Breast epithelium (tissue), 4 donors: ENCODE results near the gene MYO3B. TPM values are rescaled to one million over a fixed set of nuclear protein-coding genes. Genes with fewer than 3 reads are reported as not detected.

ENCODE experiments used
- DNase-seq, 2 donors: peaks; one replicate each; pipeline ENCODE4 v3.0.0-alpha.2; 2019; ENCODE audit warnings: low spot score in 2 of 2
- H3K27ac ChIP-seq, 2 donors: fragments of 200-600 bp; sonication (generic) in 1 of 2; one replicate each; pipeline ENCODE4 v1.5.1; 2016 to 2019; ENCODE audit warnings: mild to moderate bottlenecking in 1 of 2
- H3K27me3 ChIP-seq, 2 donors: fragments of 200-600 bp; sonication (generic) in 1 of 2; one replicate each; pipeline versions ENCODE4 v1.5.1 to v1.6.0; 2017 to 2019; ENCODE audit warnings: control low read depth in 1 of 2, mild to moderate bottlenecking in 1 of 2
- H3K36me3 ChIP-seq: fragments of 200-600 bp; one replicate; pipeline ENCODE4 v1.5.1; 2019
- H3K4me1 ChIP-seq, 2 donors: fragments of 200-600 bp; sonication (generic); one replicate each; pipeline ENCODE4 v1.5.1; 2016 to 2019; ENCODE audit warnings: control low read depth in 1 of 2
- H3K4me3 ChIP-seq, 3 donors: fragments of 200-600 bp; sonication (generic); 1 replicate in 2 of 3; 2 replicates in 1 of 3; pipeline ENCODE4 v1.5.1; 2016 to 2019; ENCODE audit warnings: mild to moderate bottlenecking in 3 of 3, moderate library complexity in 2 of 3
- H3K9me3 ChIP-seq, 2 donors: fragments of 200-600 bp; sonication (generic) in 1 of 2; one replicate each; pipeline ENCODE4 v1.5.1; 2016 to 2019; ENCODE audit warnings: control low read depth in 1 of 2
- POLR2A ChIP-seq: fragments of 450-650 bp; IDR thresholded peaks from one replicate; pipeline ENCODE4 v1.6.1; 2016; ENCODE audit warnings: antibody characterized with exemption, mild to moderate bottlenecking, moderate library complexity
- POLR2AphosphoS5 ChIP-seq, 3 donors: sonication (generic); formaldehyde crosslinking; IDR thresholded peaks; one replicate each; pipeline ENCODE4 v1.6.1; 2017; ENCODE audit warnings: antibody characterized with exemption in 3 of 3
- intact Hi-C: fragments of 100-400 bp; cut with DNase I; formaldehyde crosslinking; loops from one replicate; pipeline ENCODE4 v1.15.1; 2023; ENCODE audit warnings: low total_unique reads
- total RNA-seq, 3 donors: library from RNA; depleted of rRNA; stranded (reverse); fragments of >200 nt; gene quantifications; one replicate each; pipeline ENCODE4 v1.1.0, GENCODE V29; 2016
- TF ChIP-seq, protein P1 (sequence below), 3 donors: fragments of 450-650 bp; IDR thresholded peaks; one replicate each; pipeline ENCODE4 v1.5.1; 2016 to 2017; ENCODE audit warnings: antibody characterized with exemption in 3 of 3, mild to moderate bottlenecking in 3 of 3, moderate library complexity in 3 of 3

Gene MYO3B
- total RNA-seq, 3 donors from 2014 or later, result 0.15 to 0.98 (median 0.16) TPM

DNA sequence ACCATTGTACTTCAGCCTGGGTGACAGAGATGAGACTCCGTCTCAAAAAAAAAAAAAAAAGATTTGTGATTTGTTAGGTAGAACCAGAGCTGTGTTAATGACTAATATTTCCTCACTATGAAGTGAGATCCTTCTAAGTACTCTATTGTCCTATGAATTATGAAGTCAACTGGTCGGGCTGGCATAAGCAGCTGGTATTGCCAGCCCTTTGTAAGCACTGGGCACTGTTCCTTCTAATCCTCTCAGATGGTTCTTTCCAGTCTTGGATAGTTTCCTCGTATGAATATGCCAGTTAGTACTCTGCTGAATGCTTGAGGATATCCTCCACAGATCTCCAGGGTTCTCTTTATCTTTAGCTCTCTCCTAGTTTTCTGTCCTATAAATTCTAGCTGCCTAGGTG lies 314.1 kb downstream of the MYO3B start:
- intact Hi-C loops, result no loop called here
- H3K36me3 ChIP-seq, result no peaks in the 10 kb centered on the region
- TF ChIP-seq POLR2AphosphoS5 (IDR thresholded peaks at IDR 0.05) (no peak), POLR2A (no peak)
- TF ChIP-seq, protein P1, sequence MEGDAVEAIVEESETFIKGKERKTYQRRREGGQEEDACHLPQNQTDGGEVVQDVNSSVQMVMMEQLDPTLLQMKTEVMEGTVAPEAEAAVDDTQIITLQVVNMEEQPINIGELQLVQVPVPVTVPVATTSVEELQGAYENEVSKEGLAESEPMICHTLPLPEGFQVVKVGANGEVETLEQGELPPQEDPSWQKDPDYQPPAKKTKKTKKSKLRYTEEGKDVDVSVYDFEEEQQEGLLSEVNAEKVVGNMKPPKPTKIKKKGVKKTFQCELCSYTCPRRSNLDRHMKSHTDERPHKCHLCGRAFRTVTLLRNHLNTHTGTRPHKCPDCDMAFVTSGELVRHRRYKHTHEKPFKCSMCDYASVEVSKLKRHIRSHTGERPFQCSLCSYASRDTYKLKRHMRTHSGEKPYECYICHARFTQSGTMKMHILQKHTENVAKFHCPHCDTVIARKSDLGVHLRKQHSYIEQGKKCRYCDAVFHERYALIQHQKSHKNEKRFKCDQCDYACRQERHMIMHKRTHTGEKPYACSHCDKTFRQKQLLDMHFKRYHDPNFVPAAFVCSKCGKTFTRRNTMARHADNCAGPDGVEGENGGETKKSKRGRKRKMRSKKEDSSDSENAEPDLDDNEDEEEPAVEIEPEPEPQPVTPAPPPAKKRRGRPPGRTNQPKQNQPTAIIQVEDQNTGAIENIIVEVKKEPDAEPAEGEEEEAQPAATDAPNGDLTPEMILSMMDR (IDR thresholded peaks at IDR 0.05), result no peak
- H3K4me3 ChIP-seq, result no peak overlapping the region
- H3K4me1 ChIP-seq, result no peaks in the 10 kb centered on the region
- DNase-seq, result peak in 1 of 2 donors; percentile 35
- peak overlapping the region; percentile 29 to 32 for H3K27ac ChIP-seq
- no peaks in the 10 kb centered on the region for H3K27me3 ChIP-seq
- H3K9me3 ChIP-seq, result no peaks in the 10 kb centered on the region

DNA sequence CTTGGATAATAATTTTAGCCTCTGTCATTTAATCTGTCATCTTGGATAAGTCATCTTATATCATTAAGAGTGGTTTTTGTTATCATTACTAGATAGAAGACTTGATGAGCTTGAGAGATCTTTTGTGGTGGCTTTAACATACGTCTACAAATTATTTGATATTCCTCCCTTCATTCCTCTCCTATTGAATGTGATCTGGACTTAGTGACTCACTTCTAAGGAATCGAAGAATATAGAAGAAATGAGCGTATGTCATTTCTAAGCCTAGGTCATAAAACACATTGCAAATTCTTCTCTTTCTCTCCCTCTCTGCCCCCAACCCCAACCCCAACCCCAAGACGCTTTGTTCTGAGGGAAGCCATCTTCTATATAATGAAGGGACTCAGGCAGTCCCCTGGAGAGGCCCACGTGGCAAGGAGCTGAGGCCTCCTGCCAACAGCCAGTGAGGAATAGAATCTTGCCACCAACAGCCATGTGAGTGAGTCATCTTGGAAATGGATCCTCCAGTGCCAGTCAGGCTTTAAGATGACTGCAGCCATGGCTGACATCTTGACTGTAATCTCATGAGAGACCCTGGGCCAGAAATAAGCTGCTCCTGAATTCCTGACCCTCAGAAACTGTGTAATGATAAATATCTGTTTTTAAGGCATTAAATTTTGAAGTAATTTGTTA lies 315.6 kb downstream of the MYO3B start:
- DNase-seq, result no peak
- Histone ChIP-seq H3K9me3 (no peaks in the 10 kb centered on the region), H3K4me1 (no peaks in the 10 kb centered on the region), H3K4me3 (no peak overlapping the region), H3K27ac (no peak overlapping the region), H3K36me3 (no peaks in the 10 kb centered on the region), H3K27me3 (no peaks in the 10 kb centered on the region)
- TF ChIP-seq POLR2A, result no peak
- no peak for TF ChIP-seq POLR2AphosphoS5 (IDR thresholded peaks at IDR 0.05)
- TF ChIP-seq, protein P1 (IDR thresholded peaks at IDR 0.05), result no peak
- intact Hi-C loops, result no loop called here

- no peaks in the 10 kb centered on the region for H3K27me3 ChIP-seq
- DNase-seq, result no peak
- no peaks in the 10 kb centered on the region for H3K36me3 ChIP-seq
- no peaks in the 10 kb centered on the region for H3K9me3 ChIP-seq
- H3K27ac ChIP-seq, result no peak overlapping the region
- H3K4me3 ChIP-seq, result no peak overlapping the region
- H3K4me1 ChIP-seq, result no peaks in the 10 kb centered on the region
- no peak for TF ChIP-seq POLR2AphosphoS5 (IDR thresholded peaks at IDR 0.05)
- TF ChIP-seq POLR2A, result no peak
- TF ChIP-seq, protein P1 (IDR thresholded peaks at IDR 0.05), result no peak
- intact Hi-C loops, result no loop called here
Observed at GRCh38 chr2:170495896-170496295, 317.9 kb downstream of the MYO3B start.

- intact Hi-C loops, result no loop called here
- no peak for DNase-seq
- no peaks in the 10 kb centered on the region for H3K27me3 ChIP-seq
- no peak for TF ChIP-seq POLR2A
- TF ChIP-seq POLR2AphosphoS5 (IDR thresholded peaks at IDR 0.05), result no peak
- TF ChIP-seq, protein P1 (IDR thresholded peaks at IDR 0.05), result no peak
- H3K9me3 ChIP-seq, result no peaks in the 10 kb centered on the region
- H3K27ac ChIP-seq, result no peak overlapping the region
- H3K36me3 ChIP-seq, result no peaks in the 10 kb centered on the region
- H3K4me3 ChIP-seq, result no peak overlapping the region
- no peaks in the 10 kb centered on the region for H3K4me1 ChIP-seq
Observed at GRCh38 chr2:170498619-170499018, 320.7 kb downstream of the MYO3B start.

- Histone ChIP-seq H3K4me1 (no peaks in the 10 kb centered on the region), H3K27me3 (no peaks in the 10 kb centered on the region), H3K27ac (peak overlapping the region in 1 of 2 donors; percentile 52), H3K36me3 (no peaks in the 10 kb centered on the region), H3K9me3 (no peaks in the 10 kb centered on the region), H3K4me3 (no peak overlapping the region)
- intact Hi-C loops, result no loop called here
- no peak for DNase-seq
- no peak for TF ChIP-seq POLR2AphosphoS5 (IDR thresholded peaks at IDR 0.05)
- TF ChIP-seq, protein P1 (IDR thresholded peaks at IDR 0.05), result no peak
- no peak for TF ChIP-seq POLR2A
Observed at GRCh38 chr2:170500104-170500503, 322.2 kb downstream of the MYO3B start.
